Endothelial cell of umbilical vein (primary cell): Measurements from ENCODE around the gene DIP2A. TPM values are rescaled to one million over a fixed set of nuclear protein-coding genes. Genes with fewer than 3 reads are reported as not detected.

Source experiments
- BruUV-seq: library from RNA; stranded (reverse); fragments of 400-500 nt; replicated peaks from 2 replicates; lab custom pipeline; 2021; lab: Mats Ljungman, UMichigan
- CTCF ChIA-PET: fragments of 300-600, 350-600 bp; sonication (Branson Sonifier 250); formaldehyde crosslinking; loops from one replicate; lab custom pipeline; 2021; ENCODE audit warnings: antibody characterized with exemption, inconsistent platforms; lab: Charles Lee
- POLR2A ChIA-PET: fragments of 300-600, 350-600 bp; sonication (Branson Sonifier 250); formaldehyde crosslinking; loops from one replicate; lab custom pipeline; 2021; ENCODE audit warnings: antibody characterized with exemption, inconsistent platforms; lab: Charles Lee
- DNase-seq: peaks from one replicate; pipeline ENCODE4 v3.0.0-alpha.2; 2011; ENCODE audit warnings: low read depth, low spot score
- FAIRE-seq: peaks from 2 replicates; lab custom pipeline; 2011; peaks lifted over from hg19 to GRCh38; lab: Jason Lieb, UNC
- H2AFZ ChIP-seq: 2 replicates; pipeline ENCODE4 v1.6.0; 2012; ENCODE audit warnings: low read depth, low read length, control low read depth, inconsistent platforms
- H3K27ac ChIP-seq: 2 replicates; pipeline ENCODE4 v1.5.1; 2011; ENCODE audit warnings: low read depth, mild to moderate bottlenecking, control low read depth, low read length, moderate library complexity; ENCODE audit not compliant: insufficient read depth
- H3K27me3 ChIP-seq, 2 experiments: 2 replicates each; pipeline versions ENCODE4 v1.6.0 to v1.6.1; 2011; ENCODE audit warnings: low read length in 2 of 2, mixed read lengths in 1 of 2; ENCODE audit not compliant: control insufficient read depth in 2 of 2, insufficient read depth in 2 of 2
- H3K36me3 ChIP-seq, 2 experiments: 2 replicates in 1 of 2; 3 replicates in 1 of 2; pipeline ENCODE4 v1.5.1; 2011; ENCODE audit warnings: low read length in 2 of 2, mild to moderate bottlenecking in 1 of 2, moderate library complexity in 1 of 2; ENCODE audit not compliant: control insufficient read depth in 2 of 2, insufficient read depth in 2 of 2; ENCODE audit errors: extremely low read depth in 1 of 2
- H3K4me1 ChIP-seq: 3 replicates; pipeline ENCODE4 v1.5.1; 2011; ENCODE audit warnings: mild to moderate bottlenecking, low read length; ENCODE audit not compliant: control insufficient read depth, insufficient read depth; ENCODE audit errors: extremely low read depth
- H3K4me2 ChIP-seq: 2 replicates; pipeline ENCODE4 v1.6.1; 2011; ENCODE audit warnings: low read length, control low read depth, mixed read lengths; ENCODE audit not compliant: insufficient read depth
- H3K4me3 ChIP-seq, 3 experiments: fragments of 200-600 bp in 1 of 3; sonication (generic), shearing (Covaris generic) in 1 of 3; replicated peaks in 1 of 3; 2 replicates each; pipeline ENCODE4 v1.5.1; 2011 to 2016; ENCODE audit warnings: control low read depth in 3 of 3, low read length in 3 of 3, mild to moderate bottlenecking in 2 of 3, inconsistent platforms in 1 of 3, low read depth in 1 of 3, moderate library complexity in 1 of 3; ENCODE audit not compliant: insufficient read depth in 1 of 3
- H3K79me2 ChIP-seq: 2 replicates; pipeline ENCODE4 v1.6.0; 2012; ENCODE audit warnings: low read length, inconsistent platforms; ENCODE audit not compliant: control insufficient read depth, insufficient read depth
- H3K9ac ChIP-seq: replicated peaks from 2 replicates; pipeline ENCODE3; 2011; ENCODE audit warnings: low read length, control low read depth; ENCODE audit not compliant: insufficient read depth; ENCODE audit errors: extremely low read depth
- H3K9me1 ChIP-seq: replicated peaks from 3 replicates; pipeline ENCODE4 v1.6.0; 2011; ENCODE audit warnings: mild to moderate bottlenecking, low read length; ENCODE audit not compliant: control insufficient read depth, insufficient read depth; ENCODE audit errors: extremely low read depth
- H3K9me3 ChIP-seq: replicated peaks from 2 replicates; pipeline ENCODE4 v1.5.1; 2012; ENCODE audit warnings: low read length, inconsistent platforms; ENCODE audit not compliant: control insufficient read depth, insufficient read depth
- H4K20me1 ChIP-seq: replicated peaks from 2 replicates; pipeline ENCODE3; 2011; ENCODE audit warnings: mild to moderate bottlenecking, low read length; ENCODE audit not compliant: control insufficient read depth, insufficient read depth; ENCODE audit errors: extremely low read depth
- CTCF ChIP-seq, 2 donors: IDR thresholded peaks; 1 replicate in 1 of 2; 2 replicates in 1 of 2; pipeline ENCODE4 v1.5.1; 2011; ENCODE audit warnings: low read length in 2 of 2, mild to moderate bottlenecking in 2 of 2, moderate library complexity in 2 of 2, control low read depth in 1 of 2, inconsistent platforms in 1 of 2, low read depth in 1 of 2; ENCODE audit not compliant: insufficient read depth in 1 of 2; ENCODE audit errors: extremely low read depth in 1 of 2
- EZH2 ChIP-seq: IDR thresholded peaks from 2 replicates; pipeline ENCODE4 v1.6.1; 2012; ENCODE audit warnings: borderline replicate concordance, low read depth, mild to moderate bottlenecking, moderate library complexity, low read length, inconsistent platforms; ENCODE audit not compliant: severe bottlenecking
- FOS ChIP-seq: IDR thresholded peaks from 2 replicates; pipeline ENCODE4 v1.6.1; 2011; ENCODE audit warnings: mild to moderate bottlenecking, low read length, moderate library complexity, borderline replicate concordance; ENCODE audit not compliant: insufficient read depth
- GATA2 ChIP-seq: IDR thresholded peaks from 2 replicates; pipeline ENCODE4 v1.7.0; 2011; ENCODE audit warnings: low read depth, mild to moderate bottlenecking, moderate library complexity, mixed read lengths, low read length; ENCODE audit not compliant: insufficient read length, insufficient read depth
- JUN ChIP-seq: IDR thresholded peaks from 2 replicates; pipeline ENCODE4 v1.6.1; 2011; ENCODE audit warnings: borderline replicate concordance, low read depth; ENCODE audit not compliant: insufficient read length, insufficient read depth
- MAX ChIP-seq: IDR thresholded peaks from 2 replicates; pipeline ENCODE4 v1.6.1; 2011; ENCODE audit not compliant: insufficient read depth, insufficient read length
- MYC ChIP-seq: IDR thresholded peaks from one replicate; pipeline ENCODE4 v1.6.1; 2011; ENCODE audit warnings: mild to moderate bottlenecking, low read depth, low read length
- POLR2A ChIP-seq: IDR thresholded peaks from 2 replicates; pipeline ENCODE4 v1.6.1; 2012; ENCODE audit warnings: low read depth, mild to moderate bottlenecking, control low read depth, low read length
- POLR2AphosphoS5 ChIP-seq: IDR thresholded peaks from 2 replicates; pipeline ENCODE4 v1.6.1; 2012; ENCODE audit warnings: low read depth, mild to moderate bottlenecking, control low read depth, low read length, moderate library complexity; ENCODE audit not compliant: insufficient read depth
- dilution Hi-C: fragments of 300-500 bp; cut with MboI; formaldehyde crosslinking; loops from one replicate; pipeline ENCODE4 v1.15.0; 2019; ENCODE audit warnings: low sequenced_read_pairs; ENCODE audit not compliant: extremely low pct_ligation_motif_present
- intact Hi-C: fragments of 100-400 bp; cut with micrococcal nuclease; formaldehyde crosslinking; loops from one replicate; pipeline ENCODE4 v1.10.0; 2022
- polyA plus RNA-seq, 4 experiments: library from polyadenylated mRNA; depleted of rRNA in 3 of 4; stranded (reverse) in 3 of 4; unstranded in 1 of 4; fragments of >200 nt; gene quantifications; 2 replicates each; pipeline versions ENCODE4 v1.2.1 to v1.2.3, GENCODE V29; 2011 to 2012; ENCODE audit warnings: missing spikeins in 1 of 4
- total RNA-seq: library from RNA; stranded (reverse); gene quantifications from 2 replicates; pipeline ENCODE4 v1.2.3, GENCODE V29; 2021

DIP2A gene
- total and polyA plus RNA-seq, 2 donors (not counting 3 experiments of a cell fraction or from before 2014, with no cell fraction given), result 34.5 to 62.1 TPM

GRCh38 chr21:46452710-46453109, 6.0 kb upstream of the DIP2A start:
- Histone ChIP-seq H3K4me3 (no peak overlapping the region), H3K9me1 (no peaks in the 10 kb centered on the region), H3K4me1 (peaks cover 33% of the 10 kb centered on the region), H3K36me3 (no peaks in the 10 kb centered on the region), H3K79me2 (peaks cover 8% of the 10 kb centered on the region), H3K9me3 (no peaks in the 10 kb centered on the region), H2AFZ (no peak overlapping the region), H3K4me2 (no peak overlapping the region), H3K27me3 (no peaks in the 10 kb centered on the region), H3K27ac (no peak overlapping the region), H4K20me1 (no peaks in the 10 kb centered on the region), H3K9ac (no peak overlapping the region)
- ChIA-PET POLR2A (no interaction called here), CTCF (no interaction called here)
- intact Hi-C loops, result no loop called here
- FAIRE-seq, result no peak
- TF ChIP-seq POLR2AphosphoS5, result no peak
- no peak for TF ChIP-seq JUN
- TF ChIP-seq FOS, result no peak
- TF ChIP-seq MYC, result no peak
- no peak for TF ChIP-seq MAX
- TF ChIP-seq GATA2, result no peak
- no peak for TF ChIP-seq CTCF (IDR thresholded peaks at IDR 0.05; ENCODE audit: extremely low read depth in 1 of 2, insufficient read depth in 1 of 2, low read depth in 1 of 2, low read length in 2 of 2)
- TF ChIP-seq EZH2, result no peak
- no peak for TF ChIP-seq POLR2A
- no peak for DNase-seq
- no TSS peak for BruUV-seq
- dilution Hi-C loops, result no loop called here
